Cerebellar nuclear complex (tissue), 1 donor: Measurements from ENCODE around the gene RAB23.
"Not testable (repeated sequence)": the region's sequence is repeated elsewhere in the genome, so short reads cannot be mapped to it uniquely, and the experiment has no call there.

ENCODE experiments used
- DNase-seq, 2 experiments: peaks; one replicate each; lab custom pipeline; 2025; lab: John Stamatoyannopoulos, UW

RAB23 gene

GRCh38 chr6:57221936-57222742 lies at the start of gene RAB23:
TSS of gene RAB23 (minus strand) at chr6:57222307. CDS start at chr6:57210380, 11,927 bp downstream.
- DNase-seq, result peak in 1 of 2 experiments; percentile 35

DNA sequence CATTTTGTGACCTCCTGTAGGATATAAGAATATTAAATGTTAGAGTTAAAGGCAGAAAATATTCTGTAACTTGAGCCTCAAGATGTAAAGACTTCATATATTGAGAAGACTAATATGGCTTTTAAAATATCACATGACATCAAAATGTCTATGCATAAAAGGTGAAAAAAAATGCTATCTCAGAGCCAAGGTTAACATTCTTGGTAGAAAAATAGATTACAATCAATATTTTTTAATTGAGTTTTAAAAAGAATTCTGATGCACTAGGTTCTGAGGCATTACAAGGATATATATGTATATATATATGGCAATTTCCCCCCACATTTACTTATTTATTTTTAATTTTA lies 46.2 kb upstream of the RAB23 start:
- no peak for DNase-seq

- no peak for DNase-seq
These were observed 45.6 kb upstream of the RAB23 start for GRCh38 chr6:57267586-57268293.

DNA sequence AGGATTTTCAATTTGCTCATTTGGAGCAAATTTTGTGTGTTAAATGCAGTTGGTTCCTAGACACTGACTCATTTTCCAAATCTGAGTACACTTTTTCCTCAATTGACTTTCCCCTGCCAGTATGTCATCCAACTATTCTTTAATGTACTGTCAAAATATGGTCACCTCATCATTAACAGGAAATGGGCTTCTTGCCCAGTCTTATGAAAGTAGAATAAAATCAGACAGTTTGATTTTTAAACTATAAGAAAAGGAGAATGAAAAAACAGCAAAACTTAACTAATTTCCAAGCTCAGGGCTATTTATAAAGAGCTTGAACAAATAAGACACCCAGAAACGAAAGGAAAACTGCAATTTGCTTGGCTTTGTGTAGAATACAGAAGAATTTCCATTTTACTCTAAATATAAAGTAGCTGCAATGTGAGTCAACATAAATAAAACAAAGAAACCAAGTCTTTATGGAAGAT lies 43.7 kb upstream of the RAB23 start:
- DNase-seq, result no peak

GRCh38 chr6:57263739-57264138 lies 41.6 kb upstream of the RAB23 start:
- DNase-seq, result no peak

DNA sequence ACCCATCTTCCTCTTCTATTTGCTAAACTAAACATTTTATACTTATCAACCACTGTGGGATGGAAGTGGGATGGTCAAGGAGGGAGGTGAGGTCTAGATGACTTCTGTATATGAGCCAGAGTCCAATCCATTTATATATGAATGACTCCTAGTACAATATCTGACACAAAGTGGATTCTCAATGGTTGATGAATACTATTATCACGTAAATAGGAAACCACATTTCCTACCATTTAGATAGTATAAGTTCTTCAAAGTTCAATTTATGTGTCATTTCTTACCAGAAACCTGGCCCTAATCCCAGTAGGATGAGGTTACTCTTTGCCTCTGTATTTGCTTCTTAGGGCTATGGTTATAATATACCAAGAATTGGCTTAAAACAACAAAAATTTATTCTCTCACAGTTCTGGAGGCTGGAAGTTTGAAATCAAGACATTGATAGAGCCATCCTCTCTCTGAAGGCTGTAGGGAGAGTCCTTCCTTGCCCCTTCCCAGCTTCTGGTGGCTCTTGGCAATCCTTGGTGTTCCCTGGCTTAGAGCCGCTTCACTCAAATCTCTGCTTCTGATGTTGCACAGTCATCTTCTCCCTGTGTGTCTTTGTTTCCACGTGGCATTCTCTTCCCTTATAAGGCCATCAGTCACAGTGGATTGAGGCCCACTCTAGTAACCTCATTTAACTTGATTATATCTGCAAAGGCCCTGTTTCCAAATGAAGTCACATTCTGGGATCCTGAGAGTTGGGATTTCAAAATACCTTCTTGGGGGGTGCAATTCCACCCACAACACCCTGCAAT lies 41.0 kb upstream of the RAB23 start:
- no peak for DNase-seq

DNA sequence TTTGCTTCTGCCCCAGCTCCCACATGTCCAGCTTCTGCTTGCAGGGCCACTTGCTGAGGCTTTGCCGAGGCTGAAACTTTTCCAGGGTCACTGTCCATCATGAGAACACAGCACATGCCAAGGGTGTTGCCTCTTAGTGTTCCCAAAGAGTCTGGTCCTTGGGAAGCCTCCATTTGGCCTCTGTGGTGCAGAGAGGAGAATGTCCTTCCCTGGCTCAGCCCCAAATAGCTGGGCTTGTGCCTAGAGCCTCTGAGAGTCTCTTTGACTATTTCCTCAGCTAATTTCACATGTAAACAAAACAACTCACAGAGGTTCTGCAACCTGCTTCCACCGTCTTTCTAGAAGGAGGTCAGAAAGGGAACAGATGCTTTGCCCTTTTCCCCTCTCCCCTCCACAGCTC lies 40.4 kb upstream of the RAB23 start:
- DNase-seq, result no peak

DNA sequence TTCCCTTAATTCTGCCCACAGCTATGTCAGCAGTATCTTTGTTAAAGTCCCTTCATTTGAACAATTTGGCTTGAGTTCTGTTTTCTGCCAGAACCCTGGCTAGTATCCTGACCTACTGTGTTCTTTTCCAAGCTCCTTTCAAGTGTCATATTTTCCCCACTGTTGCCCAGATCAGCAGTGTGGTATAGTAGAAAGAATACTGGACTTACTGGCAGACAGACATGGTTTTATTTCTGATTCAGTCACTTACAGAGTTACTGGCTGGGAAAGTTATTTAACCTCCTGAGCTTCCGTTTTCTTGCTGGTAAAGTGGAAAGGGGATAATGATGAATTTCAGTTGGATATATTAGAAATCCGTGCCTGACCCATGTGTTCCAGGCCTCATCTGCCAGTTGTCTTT lies 39.8 kb upstream of the RAB23 start:
- DNase-seq, result no peak

DNA sequence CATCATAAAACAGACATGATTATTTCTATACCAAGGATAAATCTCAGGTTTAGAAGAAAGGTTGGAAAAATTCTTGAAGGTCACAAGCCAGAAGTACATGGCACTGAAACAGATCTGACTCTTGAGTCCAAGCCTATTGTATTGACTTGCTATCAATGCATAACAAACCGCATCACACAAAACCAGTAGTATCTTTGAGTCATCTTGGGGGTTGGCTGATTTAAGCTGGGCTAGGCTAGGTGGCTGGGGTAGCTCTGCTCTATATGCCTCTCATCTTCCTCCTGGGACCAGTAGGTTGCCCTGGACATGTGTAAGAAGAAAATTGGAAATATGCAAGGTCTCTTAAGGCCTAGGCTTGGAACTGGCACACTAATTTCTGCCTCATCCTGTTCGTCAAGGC lies 37.0 kb upstream of the RAB23 start:
- DNase-seq, result no peak

GRCh38 chr6:57257911-57258541 lies 35.9 kb upstream of the RAB23 start:
- no peak for DNase-seq

DNA sequence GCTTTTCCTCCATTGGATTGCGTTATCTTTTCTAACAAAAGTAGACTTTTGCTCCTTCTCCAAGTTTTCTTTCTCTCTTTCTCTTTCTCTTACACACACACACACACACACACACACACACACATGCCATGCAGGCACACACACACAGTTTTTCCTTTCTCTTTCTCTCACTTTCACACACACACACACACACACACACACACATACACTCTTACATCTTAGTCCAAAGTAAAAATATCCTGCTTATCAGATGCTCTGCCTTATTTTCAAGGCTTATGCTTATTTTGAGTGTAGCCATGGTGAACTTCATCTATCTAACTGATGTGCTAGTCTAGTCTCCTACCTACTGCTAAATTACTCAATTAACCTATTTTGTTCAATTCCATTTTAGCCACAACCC lies 34.4 kb upstream of the RAB23 start:
- DNase-seq, result no peak

DNA sequence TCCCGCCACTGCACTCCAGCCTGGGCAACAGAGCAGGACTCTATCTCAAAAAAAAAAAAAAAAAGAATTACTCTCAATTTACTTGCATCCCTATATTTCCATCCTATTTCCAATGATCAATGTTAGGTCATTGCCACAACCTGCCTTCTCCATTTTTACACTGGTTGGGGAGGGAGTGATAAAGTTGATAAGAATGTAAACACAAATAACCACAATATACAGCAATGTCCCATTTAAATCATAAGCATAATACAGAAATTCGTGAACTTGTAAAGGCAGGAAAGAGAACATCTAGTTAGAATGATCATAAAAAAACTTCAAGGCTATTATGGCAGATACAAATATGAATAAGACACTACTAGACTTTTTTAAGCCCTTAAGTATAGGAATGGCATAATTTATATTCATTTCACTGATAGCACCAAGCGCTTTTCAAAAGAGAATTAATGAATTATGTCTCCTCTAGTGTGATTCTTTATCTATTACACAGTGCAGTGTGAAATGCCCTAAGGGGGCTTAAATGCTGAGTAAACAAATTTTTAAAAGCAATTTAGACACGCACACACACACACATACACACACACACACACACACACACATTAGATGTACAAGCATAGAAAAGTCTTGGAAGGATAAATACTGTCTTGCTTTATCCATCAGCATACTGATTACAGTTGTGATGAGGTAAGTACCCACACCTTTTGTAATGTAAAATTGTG lies 33.5 kb upstream of the RAB23 start:
- DNase-seq, result no peak

- no peak for DNase-seq
These were observed 32.1 kb upstream of the RAB23 start for GRCh38 chr6:57254055-57254717.

DNA sequence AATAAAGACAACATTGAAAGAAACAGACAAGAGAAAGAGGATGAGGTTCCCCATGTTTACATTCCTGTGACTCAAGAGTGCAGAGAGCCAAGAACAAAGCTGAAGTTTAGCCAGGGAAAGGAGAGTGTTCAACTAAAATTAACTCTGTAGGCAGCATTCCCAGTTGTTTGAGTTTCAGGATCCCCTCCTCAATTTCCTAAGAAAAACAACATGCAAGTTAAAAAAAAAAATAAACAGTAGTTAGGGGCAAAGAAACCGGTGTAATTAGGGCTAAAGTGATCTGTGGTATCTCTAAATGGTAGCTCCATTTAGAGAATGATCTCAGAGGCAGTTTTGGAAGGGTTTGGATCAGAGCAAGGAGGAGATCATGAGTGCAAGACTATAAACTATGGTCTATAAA lies 30.9 kb upstream of the RAB23 start:
- no peak for DNase-seq

GRCh38 chr6:57252137-57252536 lies 30.0 kb upstream of the RAB23 start:
- no peak for DNase-seq

DNA sequence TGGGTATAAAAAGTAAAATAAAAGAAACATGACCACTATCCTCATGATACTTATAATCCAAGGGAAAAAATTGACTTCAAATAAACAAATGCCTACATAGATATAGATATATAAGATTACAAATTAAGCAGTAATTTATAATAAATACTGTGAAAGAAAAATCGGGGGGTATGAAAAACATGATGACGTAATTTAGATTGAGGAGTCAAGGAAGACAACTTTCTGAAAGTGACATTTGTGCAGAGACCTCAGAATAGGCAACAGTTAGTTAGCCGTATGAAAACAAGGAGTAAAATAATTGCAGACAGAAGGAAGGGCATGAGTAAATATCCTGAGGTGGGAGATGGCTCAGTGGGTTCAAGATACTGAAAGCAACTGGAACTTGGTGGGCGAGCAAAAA lies 28.2 kb upstream of the RAB23 start:
- no peak for DNase-seq

DNA sequence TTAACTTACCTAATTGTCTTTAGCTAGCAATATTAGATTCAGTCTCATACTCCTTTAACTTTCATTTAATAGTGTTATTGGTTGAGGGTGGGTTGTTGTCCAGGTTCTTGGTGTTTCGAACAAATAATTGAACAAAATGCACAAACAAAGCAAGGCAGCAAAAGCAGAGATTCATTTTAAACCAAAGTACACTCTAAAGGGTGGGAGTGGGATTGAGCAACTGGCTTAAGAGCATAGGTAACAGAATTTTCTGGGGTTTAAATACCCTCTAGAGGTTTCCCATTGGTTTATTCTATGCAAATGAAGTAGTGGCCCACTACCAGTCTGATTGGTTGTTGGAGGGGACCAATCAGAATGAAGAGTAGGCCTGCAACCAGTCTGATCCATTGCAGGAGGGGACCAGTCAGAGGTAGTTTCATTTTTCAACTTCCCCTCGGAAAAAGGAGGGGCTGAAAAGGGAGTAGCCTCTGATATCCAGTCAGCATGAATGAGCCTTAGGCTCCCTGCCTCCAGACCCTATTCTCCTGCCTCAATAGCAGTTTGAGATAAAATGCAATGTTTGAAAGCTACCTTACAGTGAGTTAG lies 26.3 kb upstream of the RAB23 start:
- DNase-seq, result no peak

DNA sequence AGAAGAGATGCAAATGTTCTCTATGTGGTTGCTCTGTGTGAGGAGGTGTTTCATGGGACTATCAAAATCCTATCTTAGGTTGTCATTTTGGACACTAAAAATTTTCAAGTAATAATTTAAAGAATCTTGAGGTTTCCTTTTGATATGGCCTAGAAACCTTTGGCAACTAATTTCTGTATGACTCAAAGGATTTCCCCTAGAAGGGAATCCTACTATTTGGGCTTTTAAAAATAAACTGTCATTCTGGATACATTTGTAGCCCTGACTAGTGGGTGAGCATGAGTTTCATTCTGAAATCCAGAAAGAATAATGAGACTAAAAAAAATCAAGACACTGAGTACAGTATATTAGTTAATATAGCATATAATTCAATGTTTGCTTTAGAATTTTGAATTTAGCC lies 25.5 kb upstream of the RAB23 start:
- DNase-seq, result no peak

- no peak for DNase-seq
These were observed 24.2 kb upstream of the RAB23 start for GRCh38 chr6:57246307-57246706.

DNA sequence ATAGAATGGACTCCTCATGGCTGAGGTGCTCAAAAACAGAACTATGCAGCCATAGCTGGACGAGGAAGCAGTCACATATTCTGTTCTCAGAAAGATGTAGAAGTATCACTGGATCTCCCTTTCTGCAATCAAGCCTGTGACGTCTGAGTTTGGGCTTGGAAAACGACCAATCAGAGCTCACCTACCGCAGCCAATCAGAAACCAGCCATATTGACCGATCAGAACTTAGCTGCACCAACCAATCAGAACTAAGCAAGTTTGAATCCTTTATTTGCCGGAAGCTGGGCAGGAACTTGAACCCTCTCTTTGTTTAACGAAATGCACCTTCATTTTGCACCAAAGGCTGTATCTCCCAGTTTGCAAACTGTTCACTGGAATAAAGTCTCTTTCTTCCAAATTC lies 21.8 kb upstream of the RAB23 start:
- no peak for DNase-seq

DNA sequence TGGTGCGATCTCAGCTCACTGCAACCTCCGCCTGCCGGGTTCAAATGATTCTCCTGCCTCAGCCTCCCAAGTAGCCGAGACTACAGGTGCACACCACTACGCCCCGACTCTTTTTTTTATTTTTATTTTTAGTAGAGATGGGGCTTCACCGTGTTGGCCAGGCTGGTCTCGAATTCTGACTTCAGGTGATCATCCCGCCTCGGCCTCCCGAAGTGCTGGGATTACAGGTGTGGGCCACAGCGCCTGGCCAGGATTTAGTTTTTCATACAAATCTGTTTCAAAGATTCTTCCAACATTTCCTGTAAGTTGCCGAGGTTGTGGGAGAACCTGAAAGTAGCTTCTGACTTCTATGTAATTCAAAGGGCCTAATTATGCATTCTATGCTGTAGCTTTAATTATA lies 21.4 kb upstream of the RAB23 start:
- DNase-seq, result not testable (repeated sequence)
